Stimulated activated CD8-positive, alpha-beta memory T cell treated with anti-CD3 and anti-CD28 coated beads, Interleukin-4, amount 100 ng/mL, for 4 hours (primary cell): Measurements from ENCODE around the gene ZNF664.
"Not testable (repeated sequence)": the region's sequence is repeated elsewhere in the genome, so short reads cannot be mapped to it uniquely, and the experiment has no call there.

Source experiments
- DNase-seq, 2 donors: peaks; one replicate each; pipeline ENCODE4 v3.0.0-alpha.2; 2020; ENCODE audit warnings: low read depth in 2 of 2, low spot score in 1 of 2

Gene ZNF664

DNA sequence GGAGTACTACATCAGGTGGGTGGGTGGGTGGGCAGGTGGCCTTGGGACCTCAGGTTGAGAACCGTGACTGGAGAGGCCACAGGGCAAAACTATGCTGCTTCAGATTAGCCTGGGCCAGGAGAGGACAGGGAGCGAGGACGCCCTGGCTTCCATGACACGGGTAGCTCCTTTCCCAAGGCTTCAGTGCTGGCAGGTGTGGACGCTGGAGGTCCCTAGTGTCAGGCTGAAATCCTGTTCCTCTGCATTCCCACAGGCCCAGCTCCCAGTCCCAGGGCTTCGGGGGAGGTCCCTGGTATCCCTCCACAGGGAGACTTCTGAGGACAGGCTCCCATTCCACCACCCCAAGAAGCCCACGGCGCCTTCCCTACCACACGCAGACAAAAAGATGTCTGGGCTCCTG is 32.0 kb upstream of the ZNF664 start:
- no peak for DNase-seq

DNA sequence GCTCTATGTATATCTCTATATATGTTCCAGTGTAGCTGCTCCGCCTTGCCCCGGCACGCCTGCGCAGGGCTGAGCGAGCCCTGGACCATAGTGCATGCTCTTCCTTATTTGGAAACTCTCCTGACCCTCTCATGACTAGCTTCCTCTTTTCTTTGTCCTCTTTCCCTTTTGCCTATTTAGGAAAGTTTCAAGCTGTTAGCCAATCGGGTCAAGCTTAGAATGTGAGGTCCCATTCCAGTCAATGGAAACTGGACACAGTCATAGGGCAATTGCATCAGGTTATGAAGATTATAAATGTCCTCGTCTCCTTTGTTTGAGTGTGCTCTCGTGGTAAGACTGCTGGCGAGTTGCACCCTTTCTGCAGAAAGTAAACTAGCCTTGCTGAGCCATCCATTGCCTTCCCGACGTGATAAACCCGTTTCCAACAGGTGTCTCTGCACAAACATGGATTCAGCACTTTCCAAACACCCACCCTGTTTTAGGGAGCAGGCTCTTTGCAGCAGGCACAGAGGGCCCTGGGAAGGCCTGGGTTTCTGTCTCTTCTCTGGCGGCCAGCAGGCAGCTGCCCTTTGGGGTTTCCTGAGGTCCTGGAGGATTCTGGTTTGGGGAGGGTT is 31.3 kb upstream of the ZNF664 start:
- no peak for DNase-seq

DNA sequence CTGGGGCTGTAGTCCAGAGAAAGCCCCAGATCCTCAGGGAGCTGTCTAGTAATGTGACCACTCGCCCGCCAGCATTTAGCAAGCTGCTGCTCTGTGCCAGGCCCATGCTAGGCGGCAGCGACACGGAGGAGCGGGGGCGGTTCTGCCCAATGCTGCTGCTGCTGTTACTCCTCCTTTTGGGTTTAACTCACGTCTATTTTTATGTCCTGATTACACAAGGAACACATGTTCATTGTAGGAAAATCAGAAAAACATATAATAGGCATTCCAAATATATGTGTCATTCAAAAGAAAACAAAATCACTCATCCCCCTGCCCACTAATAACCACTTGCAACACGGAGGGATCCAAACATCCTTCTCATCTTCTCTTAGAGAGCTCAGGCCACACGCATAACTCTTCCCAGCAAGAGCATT is 30.8 kb upstream of the ZNF664 start:
- DNase-seq = no peak

DNA sequence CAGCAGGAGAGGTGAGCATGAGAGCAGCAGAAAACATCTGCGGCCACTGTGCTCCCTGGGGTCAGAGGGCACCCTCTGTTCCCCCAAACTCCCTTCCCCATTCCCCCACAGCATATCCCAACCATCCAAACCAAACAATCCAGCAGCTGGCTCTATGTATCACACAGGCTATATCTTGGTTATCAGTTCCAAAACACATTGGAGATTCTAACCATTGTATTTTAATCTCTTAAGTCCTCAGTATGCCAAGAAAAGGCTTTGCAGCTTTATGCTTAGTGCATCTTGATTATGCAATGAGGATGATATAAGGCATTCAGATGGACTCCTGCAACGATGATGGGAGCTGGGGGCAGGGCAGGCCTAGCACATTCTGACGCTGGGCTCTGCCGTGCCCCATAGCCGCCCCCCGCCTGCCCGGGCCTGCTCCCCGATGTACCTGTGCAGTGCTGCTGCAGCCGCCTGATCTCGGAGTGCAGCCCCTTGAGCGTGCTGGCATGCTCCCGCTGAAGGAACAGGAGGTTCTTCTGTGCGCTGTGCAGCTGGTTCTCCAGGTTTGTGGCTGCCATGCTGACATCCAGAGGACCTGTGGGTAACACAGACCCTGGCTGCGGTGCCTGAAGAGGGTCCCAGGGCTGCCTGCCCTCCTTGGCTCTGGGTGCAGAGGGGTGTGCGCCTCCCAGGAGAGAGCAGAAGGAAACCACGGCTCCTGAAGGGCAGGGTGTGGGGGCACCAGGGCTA is 29.9 kb upstream of the ZNF664 start:
- no peak for DNase-seq

DNA sequence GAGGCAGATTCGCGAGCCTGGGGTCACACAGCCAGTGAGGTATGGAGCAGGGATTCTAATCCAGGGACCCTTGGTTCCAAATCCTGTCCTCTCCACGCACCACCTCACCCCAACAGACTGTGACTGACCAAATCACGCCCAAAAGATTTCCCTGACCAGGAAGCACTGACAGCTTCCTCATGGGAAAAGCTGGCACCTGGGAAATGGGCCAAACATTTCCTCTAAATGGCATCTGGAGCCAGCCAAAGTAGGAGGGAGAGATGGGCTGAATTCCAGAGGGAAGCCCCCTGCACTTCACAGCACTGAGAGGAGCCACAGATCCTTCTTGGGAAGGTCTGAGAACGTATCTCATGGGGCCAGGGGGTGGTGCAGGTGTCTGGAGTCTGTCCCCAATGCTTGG is 29.2 kb upstream of the ZNF664 start:
- DNase-seq = no peak

DNA sequence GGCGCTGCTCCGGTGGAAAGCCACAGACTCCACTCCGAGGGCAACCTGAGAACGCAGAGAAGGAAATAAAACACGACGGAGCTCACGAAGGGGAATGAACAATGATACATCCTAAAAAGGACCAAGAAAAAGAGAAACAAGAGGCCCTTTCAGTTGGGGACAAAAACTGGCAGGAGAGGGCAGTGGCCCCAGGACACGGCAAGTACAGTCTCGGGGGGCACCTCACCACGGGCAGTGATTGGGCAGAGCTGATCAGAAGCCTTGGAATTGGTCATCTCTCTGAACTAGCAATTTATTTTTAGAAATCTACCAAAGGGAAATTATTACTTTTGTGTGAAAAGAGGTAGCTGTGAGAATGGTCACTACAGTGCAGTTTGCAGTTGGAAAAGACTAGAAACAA is 28.3 kb upstream of the ZNF664 start:
- DNase-seq = no peak

DNA sequence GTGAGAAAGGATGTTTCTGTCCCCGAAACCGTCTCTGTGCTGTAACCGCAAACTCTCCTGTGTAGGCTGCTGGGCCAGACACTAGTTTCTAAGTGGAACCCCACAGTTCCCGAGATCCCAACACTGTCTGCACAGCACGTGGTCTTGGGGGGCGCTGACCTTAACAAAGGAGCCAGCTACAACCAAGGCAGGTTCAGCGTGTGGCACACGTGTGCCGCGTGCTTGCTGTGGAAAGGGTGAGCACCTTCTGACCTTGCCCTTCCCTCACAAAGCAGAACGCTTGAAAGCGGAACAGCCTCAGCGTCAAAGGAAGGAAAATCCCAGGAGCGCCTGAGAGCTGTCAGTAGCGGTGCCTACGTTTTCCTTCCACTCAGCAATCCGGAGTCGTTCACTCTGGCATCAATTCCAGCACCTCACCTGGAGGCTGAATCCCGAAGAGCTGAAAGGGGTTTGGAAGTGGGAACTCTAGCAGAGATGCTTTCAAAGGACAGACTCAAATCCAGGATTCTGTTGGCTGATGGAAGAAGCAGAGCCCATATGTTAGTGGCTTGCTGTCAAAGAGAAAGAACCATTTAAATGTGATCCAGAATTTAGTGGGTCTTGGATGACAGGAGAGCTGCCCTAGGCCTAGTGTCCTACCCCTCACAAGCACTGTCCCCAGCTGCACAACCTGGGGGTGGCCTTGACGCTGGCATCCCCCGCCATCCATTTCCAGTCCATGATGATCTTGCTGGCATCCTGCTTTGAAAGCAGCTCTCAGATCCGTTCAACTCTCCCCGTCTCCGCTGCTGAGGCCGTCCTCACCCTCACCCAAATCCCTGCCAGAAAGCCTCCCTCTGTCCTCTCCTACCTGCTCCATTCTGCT is 27.5 kb upstream of the ZNF664 start:
- no peak for DNase-seq

DNA sequence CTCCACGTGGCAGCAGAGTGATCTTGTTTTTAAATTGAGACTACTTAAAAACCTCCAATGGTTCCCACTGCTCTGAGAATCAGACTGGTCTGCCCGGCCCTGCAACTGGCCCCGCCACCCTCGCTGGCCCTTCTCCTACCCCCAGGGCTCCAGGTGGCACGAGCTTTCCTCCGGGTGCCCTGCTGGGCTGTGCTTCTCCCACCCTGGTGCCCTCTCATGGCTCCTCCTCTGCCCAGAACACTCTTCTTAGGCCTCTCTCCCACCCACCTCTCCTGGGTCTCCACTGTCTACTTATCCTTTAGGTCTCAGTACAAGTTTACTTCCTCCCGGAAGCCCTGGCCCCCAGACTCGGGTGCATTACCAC is 26.9 kb upstream of the ZNF664 start:
- DNase-seq = no peak

DNA sequence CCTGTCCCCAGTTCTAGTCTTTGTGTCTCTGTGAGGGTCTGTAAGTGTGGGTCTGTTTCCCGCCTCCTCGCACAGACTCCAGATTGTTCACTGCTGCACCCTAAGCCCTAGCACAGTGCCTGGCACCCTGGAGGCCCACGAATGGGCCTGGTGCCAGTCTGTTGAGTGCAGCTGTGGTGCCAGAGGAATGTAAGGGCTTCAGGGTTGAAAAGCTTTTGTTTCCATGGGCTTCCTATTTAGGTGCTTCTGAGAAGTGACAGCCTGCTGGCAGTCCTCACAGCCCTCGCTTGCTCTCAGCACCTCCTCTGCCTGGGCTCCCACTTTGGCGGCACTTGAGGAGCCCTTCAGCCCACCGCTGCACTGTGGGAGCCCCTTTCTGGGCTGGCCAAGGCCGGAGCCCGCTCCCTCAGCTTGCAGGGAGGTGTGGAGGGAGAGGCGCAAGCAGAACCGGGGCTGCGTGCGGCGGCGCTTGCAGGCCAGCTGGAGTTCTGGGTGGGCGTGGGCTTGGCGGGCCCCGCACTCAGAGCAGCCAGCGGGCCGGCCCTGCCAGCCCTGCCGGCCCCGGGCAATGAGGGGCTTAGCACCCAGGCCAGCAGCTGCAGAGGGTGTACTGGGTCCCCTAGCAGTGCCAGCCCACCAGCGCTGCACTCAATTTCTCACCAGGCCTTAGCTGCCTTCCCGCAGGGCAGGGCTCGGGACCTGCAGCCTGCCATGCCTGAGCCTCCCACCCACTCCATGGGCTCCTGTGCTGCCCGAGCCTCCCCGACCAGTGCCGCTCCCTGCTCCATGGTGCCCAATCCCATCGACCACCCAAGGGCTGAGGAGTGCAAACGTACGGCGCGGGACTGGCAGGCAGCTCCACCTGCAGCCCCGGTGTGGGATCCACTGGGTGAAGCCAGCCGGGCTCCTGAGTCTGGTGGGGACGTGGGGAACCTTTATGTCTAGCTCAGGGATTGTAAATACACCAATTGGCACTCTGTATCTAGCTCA is 26.2 kb upstream of the ZNF664 start:
- not testable (repeated sequence) for DNase-seq

DNA sequence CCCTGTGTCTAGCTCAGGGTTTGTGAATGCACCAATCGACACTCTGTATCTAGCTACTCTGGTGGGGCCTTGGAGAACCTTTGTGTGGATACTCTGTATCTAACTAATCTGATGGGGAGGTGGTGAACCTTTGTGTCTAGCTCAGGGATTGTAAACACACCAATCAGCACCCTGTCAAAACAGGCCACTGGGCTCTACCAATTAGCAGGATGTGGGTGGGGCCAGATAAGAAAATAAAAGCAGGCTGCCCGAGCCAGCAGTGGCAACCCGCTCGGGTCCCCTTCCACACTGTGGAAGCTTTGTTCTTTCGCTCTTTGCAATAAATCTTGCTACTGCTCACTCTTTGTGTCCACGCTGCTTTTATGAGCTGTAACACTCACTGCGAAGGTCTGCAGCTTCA is 25.5 kb upstream of the ZNF664 start:
- DNase-seq = not testable (repeated sequence)

DNA sequence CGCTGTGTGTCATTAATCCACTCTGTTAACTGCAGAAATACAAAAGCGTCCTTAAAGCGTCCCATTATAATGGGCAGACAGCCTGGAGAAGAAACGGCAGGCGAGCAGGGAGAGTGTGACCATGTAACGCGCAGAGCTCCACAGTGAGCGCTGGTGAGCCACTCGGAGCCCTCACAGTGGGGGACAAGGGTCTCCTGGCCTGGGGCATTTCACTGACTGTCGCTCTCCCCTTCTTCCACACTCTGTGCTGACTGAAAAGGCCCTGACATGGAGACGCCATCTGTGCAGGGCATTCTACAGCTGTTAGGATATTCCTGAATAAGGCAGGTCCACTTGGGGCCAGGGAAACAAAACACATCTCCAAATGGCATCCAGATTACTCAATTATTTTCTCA is 24.6 kb upstream of the ZNF664 start:
- DNase-seq = no peak

DNA sequence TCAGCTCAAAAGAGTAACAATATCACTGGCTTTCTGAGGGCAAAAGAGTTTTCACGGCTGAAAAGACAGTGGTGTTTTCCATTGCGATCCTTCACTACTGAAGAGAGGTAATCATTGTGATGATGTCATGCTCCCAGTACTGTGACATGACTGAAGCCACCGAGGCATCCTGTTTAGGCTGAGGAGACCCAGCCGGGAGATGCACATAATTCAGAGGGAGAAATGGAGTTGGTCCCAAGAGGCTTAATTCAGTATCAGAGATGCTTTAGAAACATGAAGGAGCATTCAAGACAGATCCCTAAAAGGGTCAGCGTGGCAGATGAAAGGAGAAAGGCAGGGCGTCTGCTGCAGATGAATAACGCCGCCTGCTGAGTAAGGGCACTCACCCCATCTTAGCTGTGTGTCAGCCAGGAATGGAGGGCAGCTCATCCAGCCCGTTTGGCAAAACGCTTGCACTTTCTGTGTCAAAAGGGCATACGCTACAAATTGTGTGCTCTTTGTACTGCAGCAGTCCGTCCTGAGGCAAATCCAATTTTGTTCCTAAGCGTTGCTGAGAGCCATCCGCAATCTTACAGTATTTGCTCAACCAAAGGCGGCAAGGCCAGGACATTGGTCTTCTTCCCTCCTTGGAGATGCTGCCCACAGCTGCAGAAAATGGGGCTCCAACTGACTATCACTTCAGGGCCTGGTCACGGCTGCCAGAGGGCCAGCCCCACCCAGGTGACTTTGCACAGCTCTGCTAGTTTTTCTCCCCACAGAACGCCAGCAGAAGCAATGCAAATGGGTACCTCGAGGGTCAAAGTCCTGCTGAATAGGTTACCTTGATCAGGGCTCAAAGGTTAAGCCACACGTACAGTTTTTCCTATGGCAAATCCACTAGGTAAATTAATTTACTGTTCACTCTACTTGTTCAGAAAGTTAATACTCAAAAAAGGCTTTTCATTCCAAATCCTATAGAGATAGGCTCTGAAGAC is 23.9 kb upstream of the ZNF664 start:
- DNase-seq = no peak

DNA sequence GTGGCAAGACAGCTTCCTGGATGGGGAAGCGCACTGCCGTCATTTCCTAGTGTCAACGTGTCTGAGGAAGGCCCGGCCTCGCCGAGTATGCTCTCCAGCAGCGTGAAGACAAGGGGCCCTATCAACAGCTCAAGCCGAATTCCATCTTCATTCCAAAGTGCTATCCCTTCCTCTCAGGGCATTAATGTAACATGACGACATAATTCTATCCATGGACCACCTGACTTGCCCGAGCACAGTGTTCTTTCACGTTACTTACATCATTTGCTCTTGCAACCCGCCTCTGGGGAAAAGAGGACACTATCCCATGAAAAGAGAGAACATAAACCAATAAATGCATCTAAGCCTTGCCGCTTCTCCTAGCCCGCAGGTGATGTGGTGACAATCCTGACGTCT is 23.2 kb upstream of the ZNF664 start:
- no peak for DNase-seq

DNA sequence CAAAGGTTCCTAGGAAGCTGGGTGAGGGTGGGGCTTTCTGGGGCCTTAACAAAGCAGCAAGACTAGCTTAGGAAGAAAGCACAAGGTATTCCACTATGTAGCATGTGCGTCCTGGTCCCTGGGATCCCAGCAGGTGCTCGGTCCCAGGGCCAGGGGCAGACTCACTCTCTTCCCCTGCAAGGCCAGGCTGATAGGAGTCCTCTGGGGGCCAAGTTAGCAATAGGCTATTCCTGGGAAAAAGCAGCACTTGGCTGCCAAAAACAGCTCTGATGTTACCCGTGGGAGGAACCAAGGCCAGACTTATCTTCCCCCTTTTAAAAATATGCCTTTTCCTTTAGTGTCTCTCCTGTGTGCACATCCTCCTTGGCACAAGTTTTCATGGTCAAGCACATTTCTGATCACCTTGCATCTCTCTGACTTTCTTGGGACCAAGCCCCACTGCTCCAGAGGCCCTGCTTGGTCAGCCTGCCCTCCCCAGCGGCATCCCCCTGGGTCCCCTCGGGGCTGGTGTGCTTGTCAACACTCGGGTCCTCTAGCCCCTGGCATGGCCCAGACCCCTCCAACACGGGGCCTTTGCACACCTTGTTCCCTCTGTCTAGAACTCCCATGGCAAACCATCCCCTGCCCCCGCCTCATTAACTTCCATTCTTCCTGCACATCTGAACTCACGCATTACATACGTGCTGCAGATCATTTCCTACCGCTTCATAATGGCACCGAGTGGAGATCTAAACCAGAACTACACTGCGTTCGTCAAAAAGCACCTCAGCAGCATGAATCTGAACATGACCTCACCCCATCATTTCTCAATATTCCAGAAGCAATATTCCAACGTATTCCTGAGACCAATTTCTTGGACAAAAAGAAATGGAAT is 22.3 kb upstream of the ZNF664 start:
- DNase-seq = no peak

DNA sequence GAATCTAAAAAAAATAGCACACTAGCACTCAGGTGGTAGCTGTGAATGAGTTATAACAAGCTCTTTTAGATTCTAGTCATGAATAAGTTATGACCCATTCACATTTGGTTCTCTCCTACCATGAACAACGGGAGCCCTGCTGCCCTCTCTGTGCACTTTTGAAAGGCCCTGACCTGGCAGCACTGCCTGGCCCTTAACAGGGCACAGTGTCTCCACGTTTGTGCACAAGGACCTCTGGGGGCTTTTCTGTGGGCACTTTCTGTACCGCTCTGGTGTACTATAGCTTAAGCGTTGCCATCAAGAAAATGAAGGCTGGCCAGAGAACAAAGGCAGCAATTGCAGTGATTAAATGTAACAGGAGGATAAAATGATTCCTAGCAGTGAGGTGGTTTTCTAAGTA is 21.5 kb upstream of the ZNF664 start:
- DNase-seq = no peak

DNA sequence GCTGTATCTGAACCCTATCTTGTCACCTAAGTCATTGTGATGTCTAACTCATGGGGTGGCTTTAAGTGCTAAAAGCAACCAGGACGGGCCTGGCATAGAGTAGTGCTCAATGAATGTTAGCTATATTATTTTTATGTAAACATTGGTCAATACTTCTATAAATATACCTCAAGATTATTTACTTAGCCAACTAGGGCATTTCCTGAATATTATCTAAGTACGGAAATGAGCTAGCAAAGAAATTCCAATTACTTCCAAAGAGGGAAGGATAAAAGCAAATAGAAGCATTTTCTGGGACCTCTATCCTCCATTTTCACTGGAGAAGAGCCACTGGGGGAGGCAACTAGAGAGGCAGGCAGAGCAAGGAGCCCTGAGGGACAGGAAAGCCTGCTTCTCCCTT is 21.0 kb upstream of the ZNF664 start:
- no peak for DNase-seq

DNA sequence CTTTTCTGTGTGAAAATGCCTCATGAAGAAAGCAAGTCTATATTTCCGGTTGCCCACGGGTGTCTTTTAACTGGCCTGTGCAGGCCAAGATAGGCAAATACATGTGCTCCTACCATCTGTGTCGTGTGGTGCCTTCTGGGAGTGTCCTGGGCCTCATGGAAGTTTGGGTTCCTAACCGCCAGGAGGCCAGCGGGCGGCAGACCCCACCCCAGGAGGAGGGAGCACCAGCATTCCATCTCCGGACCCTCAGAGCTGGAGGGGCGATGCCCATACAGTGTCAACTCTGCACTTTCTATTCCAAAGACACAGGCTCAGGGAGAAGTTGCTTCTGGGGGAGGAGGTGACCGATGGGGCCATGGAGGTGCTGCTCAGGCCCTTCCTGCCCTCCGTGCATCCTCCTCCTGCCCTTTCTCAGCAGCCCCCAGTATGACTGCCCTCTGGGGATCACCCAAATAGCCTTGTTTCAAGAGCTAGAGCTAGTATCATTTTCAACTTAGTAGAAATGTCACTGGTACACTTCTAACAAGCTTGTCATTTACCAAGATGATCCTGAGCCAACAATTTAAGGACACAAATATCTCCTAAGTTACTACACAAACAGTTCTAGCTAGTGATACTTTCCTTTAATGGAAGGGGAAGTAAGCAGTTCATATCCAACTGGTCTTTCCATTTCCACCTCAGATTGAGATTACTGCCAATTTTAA is 18.2 kb upstream of the ZNF664 start:
- no peak for DNase-seq

DNA sequence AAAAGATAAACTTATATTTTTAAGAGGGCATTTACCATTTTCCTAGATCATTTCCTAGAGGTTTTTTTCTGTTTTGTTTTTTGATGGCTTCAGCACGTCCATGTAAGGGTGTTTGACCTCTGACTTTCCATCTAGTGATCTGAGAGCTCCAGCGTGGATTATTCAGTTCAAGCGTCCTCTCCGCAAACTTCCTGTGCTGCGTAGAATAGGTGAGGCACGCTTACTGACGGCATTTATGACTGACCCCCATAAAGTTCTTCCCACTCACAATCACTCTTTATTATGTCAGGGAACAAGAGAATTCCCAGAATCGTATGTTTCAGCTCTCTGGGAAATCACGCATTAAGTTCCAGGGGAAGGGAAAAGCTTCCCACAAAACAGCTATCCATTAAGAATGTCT is 16.8 kb upstream of the ZNF664 start:
- DNase-seq = no peak
